Osteoblast (primary cell): Measurements from ENCODE around the gene ASB7. TPM values are rescaled to one million over a fixed set of nuclear protein-coding genes. Genes with fewer than 3 reads are reported as not detected.

Experiments
- DNase-seq: peaks from one replicate; pipeline ENCODE4 v3.0.0; 2011; ENCODE audit warnings: low spot score, mixed read lengths; ENCODE audit not compliant: insufficient read length; ENCODE audit errors: missing footprints
- H2AFZ ChIP-seq: 2 replicates; pipeline ENCODE4 v1.6.0; 2011; ENCODE audit warnings: mild to moderate bottlenecking, low read length
- H3K27ac ChIP-seq: 2 replicates; pipeline ENCODE4 v1.5.1; 2011; ENCODE audit warnings: mild to moderate bottlenecking, low read depth, low read length, moderate library complexity
- H3K27me3 ChIP-seq: 2 replicates; pipeline ENCODE4 v1.6.0; 2012; ENCODE audit warnings: mild to moderate bottlenecking, control low read depth, inconsistent platforms, low read length, moderate library complexity; ENCODE audit not compliant: insufficient read depth
- H3K36me3 ChIP-seq: 2 replicates; pipeline ENCODE4 v1.5.1; 2011; ENCODE audit warnings: mild to moderate bottlenecking, low read length, control low read depth, moderate library complexity; ENCODE audit not compliant: insufficient read depth
- H3K4me1 ChIP-seq: 2 replicates; pipeline ENCODE4 v1.5.1; 2011; ENCODE audit warnings: mild to moderate bottlenecking, low read length, control low read depth, moderate library complexity; ENCODE audit not compliant: insufficient read depth
- H3K4me2 ChIP-seq: 2 replicates; pipeline ENCODE4 v1.6.0; 2011; ENCODE audit warnings: mild to moderate bottlenecking, low read length; ENCODE audit not compliant: insufficient read depth
- H3K4me3 ChIP-seq: fragments of 200-600 bp; sonication (generic); 3 replicates; pipeline ENCODE4 v1.5.1; 2012; ENCODE audit warnings: mild to moderate bottlenecking, low read length, inconsistent platforms; ENCODE audit not compliant: insufficient read depth
- H3K79me2 ChIP-seq: 2 replicates; pipeline ENCODE4 v1.6.0; 2012; ENCODE audit warnings: mild to moderate bottlenecking, low read length, control low read depth, inconsistent platforms; ENCODE audit not compliant: insufficient read depth
- H3K9me3 ChIP-seq: 2 replicates; pipeline ENCODE4 v1.5.1; 2011; ENCODE audit warnings: low read depth, low read length, control low read depth
- H4K20me1 ChIP-seq: 2 replicates; pipeline ENCODE4 v1.6.0; 2012; ENCODE audit warnings: mild to moderate bottlenecking, low read length, control low read depth; ENCODE audit not compliant: insufficient read depth
- CTCF ChIP-seq: IDR thresholded peaks from 2 replicates; pipeline ENCODE4 v1.5.1; 2011; ENCODE audit warnings: mild to moderate bottlenecking, low read depth, low read length, moderate library complexity; ENCODE audit errors: extremely low read depth
- small RNA-seq: library from RNA; depleted of rRNA; stranded (forward); fragments of <200 nt; gene quantifications from one replicate; pipeline ENCODE3, GENCODE V24; 2012
- total RNA-seq: library from RNA; depleted of rRNA; stranded (reverse); fragments of >200 nt; gene quantifications from 2 replicates; pipeline ENCODE4 v1.2.3, GENCODE V29; 2012

Gene ASB7
- total RNA-seq, 1 donor: 18.1 TPM

GRCh38 chr15:100693451-100693850, 91.1 kb downstream of the ASB7 start:
- Histone ChIP-seq H3K4me2 (no peak overlapping the region), H3K4me1 (peaks cover 38% of the 10 kb centered on the region), H3K9me3 (no peaks in the 10 kb centered on the region), H3K4me3 (no peak overlapping the region), H3K79me2 (no peaks in the 10 kb centered on the region), H3K36me3 (no peaks in the 10 kb centered on the region), H3K27ac (no peak overlapping the region), H3K27me3 (no peaks in the 10 kb centered on the region), H2AFZ (no peak overlapping the region), H4K20me1 (no peaks in the 10 kb centered on the region)
- DNase-seq: no peak
- TF ChIP-seq CTCF: no peak

- Histone ChIP-seq H3K4me1 (peaks cover 32% of the 10 kb centered on the region), H3K79me2 (no peaks in the 10 kb centered on the region), H3K27ac (peak overlapping the region; percentile 53), H3K36me3 (no peaks in the 10 kb centered on the region), H3K4me3 (no peak overlapping the region), H3K9me3 (no peaks in the 10 kb centered on the region), H3K4me2 (peak overlapping the region; percentile 23), H3K27me3 (no peaks in the 10 kb centered on the region), H4K20me1 (no peaks in the 10 kb centered on the region), H2AFZ (no peak overlapping the region)
- DNase-seq: no peak
- TF ChIP-seq CTCF: no peak
Measured at GRCh38 chr15:100694381-100695021, 92.1 kb downstream of the ASB7 start.

- Histone ChIP-seq H3K4me1 (peaks cover 32% of the 10 kb centered on the region), H2AFZ (no peak overlapping the region), H3K79me2 (no peaks in the 10 kb centered on the region), H3K27ac (peak overlapping the region; percentile 53), H4K20me1 (no peaks in the 10 kb centered on the region), H3K36me3 (no peaks in the 10 kb centered on the region), H3K9me3 (no peaks in the 10 kb centered on the region), H3K27me3 (no peaks in the 10 kb centered on the region), H3K4me3 (no peak overlapping the region), H3K4me2 (no peak overlapping the region)
- TF ChIP-seq CTCF: no peak
- no peak for DNase-seq
Measured at GRCh38 chr15:100695048-100695447, 92.7 kb downstream of the ASB7 start.

GRCh38 chr15:100696452-100696851, 94.1 kb downstream of the ASB7 start:
- Histone ChIP-seq H3K4me3 (no peak overlapping the region), H3K9me3 (no peaks in the 10 kb centered on the region), H3K4me1 (peaks cover 32% of the 10 kb centered on the region), H4K20me1 (no peaks in the 10 kb centered on the region), H3K79me2 (no peaks in the 10 kb centered on the region), H3K27ac (peak overlapping the region; percentile 59), H3K36me3 (no peaks in the 10 kb centered on the region), H2AFZ (peak overlapping the region; percentile 21), H3K4me2 (no peak overlapping the region), H3K27me3 (no peaks in the 10 kb centered on the region)
- no peak for TF ChIP-seq CTCF
- DNase-seq: no peak

Small RNA genes lying within 50 kb of the gene (small RNA-seq; reads per million reads assigned to genes)
- gene RF00019 (not detected), gene RNU6-181P (not detected)

Other genes starting within 250 kb of the ASB7 start
- not detected in 2 replicates for gene CERS3, start 73.6 kb upstream of the ASB7 start, total RNA-seq
- 14.8 and 16.8 TPM in 2 replicates for gene LINS1, start 405 bp upstream of the ASB7 start, total RNA-seq